Activated CD4-positive, CD25-positive, alpha-beta regulatory T cell (primary cell): Measurements from ENCODE around the gene NGF.
"Not testable (repeated sequence)": the region's sequence is repeated elsewhere in the genome, so short reads cannot be mapped to it uniquely, and the experiment has no call there.

Experiments used
- DNase-seq, 4 experiments: peaks; one replicate each; lab custom pipeline; 2025; lab: John Stamatoyannopoulos, UW

NGF gene

GRCh38 chr1:115309504-115309903 lies 28.5 kb downstream of the NGF start:
- not testable (repeated sequence) for DNase-seq

DNA sequence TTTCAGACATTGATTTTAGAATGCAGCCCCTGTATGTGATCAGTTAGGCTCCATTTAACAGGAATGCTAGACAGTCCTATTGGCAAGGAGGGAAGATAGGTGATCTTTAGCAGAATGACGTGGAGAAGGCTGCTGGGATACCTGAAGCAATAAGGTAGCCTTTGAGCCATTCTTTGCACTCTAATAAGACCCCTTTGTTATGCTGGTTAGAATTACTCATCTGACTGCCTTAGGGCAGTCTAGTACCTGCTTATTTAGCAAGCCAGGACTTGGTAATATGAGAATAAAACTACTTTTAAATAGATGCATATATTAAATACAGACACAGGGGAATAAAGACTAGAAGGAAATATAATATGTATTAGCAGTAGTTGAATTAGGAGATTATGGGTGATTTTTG lies 29.1 kb downstream of the NGF start:
- DNase-seq = no peak

DNA sequence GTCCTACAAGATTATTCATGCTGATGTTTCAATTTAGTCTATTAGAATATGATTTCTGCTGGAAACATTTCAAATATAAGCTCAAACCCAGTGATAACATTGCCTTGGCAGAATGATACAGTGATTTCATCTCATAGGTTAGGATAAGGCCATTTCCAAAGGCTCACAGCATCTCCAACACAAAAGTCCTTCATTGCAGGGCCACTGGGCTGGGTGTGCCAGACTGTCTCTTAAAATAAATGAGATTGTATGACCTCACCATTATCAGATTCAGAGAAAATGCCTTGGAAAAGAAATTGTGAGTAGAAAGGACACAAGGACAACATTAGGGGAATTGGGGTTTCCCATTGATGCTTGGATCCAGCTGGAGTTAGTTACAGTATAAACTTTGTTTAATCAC lies 30.4 kb downstream of the NGF start:
- no peak for DNase-seq

- no peak for DNase-seq
Observed at GRCh38 chr1:115306146-115306545, 31.9 kb downstream of the NGF start.

DNA sequence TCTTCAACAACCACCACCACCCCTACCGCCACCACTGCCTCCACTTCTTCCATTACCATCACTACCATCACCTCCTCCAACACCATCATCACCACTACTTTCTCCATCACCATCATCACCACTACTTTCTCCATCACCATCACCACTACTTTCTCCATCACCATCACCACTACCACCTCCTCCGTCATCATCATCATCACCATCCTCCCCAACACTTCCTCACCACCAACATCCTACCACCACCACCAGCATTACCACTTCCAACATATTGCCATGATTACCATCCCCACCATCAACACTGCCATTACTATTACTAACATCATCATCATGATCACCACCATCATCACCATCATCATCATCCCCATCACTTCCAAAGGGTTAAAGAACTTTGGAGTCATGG lies 34.7 kb downstream of the NGF start:
- DNase-seq = no peak

DNA sequence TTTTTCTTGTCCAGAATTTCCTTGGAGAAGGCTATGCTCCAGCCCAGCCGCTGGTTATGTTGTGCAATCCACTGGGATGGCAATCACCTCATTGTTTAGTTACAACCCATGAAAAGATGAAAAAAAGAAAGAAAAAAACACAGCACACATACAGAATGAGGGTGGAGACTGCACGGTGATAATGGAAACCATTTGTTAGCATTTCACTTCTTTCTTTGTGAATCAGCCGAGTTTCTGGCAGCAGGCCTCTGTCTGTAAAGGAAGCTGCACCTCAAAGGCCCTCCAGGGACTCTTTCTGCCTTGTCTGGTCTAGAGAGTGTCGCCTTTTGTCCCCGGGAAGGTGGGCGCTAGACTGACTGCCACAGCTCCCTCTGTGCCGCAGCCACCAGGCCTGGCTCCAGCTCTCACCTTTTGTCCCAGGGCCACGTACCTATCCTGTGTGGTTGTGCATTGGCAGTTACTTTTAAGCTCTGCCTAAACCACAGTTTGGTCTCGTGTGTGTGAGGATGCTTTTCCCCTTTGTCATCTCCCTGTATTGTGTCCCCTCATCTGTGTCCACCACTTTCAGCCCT lies 35.6 kb downstream of the NGF start:
- DNase-seq = no peak

DNA sequence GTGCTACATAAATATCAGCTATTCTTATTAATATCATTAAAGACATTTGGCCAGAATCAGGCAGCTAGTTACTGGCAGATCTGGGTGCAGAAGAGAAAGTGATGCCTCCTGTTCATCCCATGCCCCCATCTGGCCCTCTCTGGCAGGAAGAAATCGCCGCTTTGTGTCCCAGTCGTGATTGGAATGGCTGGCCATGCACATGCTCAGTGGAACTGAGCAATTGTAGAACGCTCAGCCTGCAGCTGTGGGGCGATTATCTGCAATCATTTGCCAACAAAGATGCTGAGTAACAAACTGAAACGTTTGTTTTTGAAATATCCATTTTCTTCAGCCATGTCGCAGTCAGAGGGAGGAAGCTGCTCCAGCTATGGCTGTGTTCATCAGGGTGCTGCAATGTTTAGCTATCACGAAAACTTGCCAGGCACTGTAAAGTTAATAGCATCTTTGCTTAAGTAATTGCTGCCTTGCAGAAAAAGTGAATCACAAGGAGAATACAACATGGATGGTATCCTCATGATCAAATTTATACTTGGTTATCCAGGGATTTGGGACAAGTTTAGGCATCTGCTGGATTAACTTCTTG lies 36.5 kb downstream of the NGF start:
- no peak for DNase-seq

DNA sequence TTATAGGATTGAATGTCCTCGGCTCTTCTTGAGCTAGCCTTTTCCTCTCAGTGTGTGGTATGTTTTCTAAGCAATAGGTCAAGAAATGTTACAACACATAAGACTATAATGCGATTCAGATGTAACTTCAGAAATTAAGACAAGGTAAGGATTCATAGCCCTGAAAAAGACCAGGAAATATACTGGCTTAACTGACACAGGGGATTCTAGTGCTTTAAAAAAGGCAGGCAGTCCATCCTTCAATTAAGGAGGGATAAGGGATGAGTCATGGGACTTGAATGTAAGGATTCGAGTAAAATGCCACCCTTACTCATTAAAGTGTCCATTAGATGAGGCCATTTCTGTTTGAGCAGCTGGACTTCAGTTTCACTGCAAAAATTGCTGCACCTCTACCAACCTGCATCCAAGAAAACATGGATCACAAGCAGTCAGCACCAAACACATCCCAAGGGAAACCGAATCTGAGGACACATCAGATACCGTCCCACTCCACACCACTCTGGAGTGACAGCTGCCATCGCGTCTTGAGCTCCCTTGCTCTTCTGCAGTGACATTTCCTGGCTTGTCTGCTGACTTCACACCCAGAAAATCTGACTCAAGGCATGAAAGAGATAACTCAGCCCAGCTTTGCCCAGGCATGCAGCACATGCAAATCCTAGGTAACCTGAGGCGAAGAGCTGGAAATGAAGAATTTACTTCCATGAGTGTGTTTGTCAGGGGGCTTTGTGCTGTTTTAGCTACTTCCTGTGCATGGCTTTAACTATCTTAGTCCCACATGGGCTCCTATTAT lies 37.8 kb downstream of the NGF start:
- no peak for DNase-seq

DNA sequence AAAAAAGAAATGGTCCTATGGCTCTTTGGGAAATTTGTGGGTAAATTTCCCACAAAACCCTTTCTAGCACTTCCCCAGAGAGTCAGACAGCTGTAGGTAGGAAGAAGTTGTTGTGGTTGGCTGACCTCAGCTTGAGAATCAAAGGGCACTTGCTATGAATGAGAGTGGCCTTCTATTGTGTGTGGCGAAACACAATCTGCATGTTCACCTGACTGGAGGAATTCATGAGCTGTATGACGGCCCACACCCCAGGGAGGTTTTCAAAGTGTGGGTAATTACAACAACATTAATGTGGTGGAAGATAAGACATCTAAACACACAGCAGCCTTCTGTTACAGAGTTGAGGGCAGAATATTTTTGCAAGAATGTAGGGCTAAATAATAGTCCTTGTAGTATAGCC lies 38.8 kb downstream of the NGF start:
- DNase-seq = no peak

DNA sequence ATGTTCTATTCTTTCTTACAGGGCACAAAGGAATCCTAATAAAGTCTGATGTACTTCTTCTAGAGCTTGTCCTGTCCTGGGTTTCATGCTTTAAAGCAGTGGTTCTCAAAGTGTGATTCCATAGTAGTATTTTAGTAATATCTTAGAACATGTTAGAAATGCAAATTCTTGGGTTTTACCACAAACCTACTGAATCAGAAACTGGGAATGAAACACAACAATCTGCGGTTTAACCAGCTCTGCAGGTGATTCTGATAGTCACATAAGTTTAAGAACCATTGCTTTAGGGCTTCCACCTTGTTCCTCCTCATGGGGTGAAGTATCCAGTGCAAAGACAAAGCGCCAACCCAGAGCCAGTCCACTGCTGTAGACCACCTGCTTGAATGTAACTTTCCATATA lies 41.1 kb downstream of the NGF start:
- DNase-seq = no peak

DNA sequence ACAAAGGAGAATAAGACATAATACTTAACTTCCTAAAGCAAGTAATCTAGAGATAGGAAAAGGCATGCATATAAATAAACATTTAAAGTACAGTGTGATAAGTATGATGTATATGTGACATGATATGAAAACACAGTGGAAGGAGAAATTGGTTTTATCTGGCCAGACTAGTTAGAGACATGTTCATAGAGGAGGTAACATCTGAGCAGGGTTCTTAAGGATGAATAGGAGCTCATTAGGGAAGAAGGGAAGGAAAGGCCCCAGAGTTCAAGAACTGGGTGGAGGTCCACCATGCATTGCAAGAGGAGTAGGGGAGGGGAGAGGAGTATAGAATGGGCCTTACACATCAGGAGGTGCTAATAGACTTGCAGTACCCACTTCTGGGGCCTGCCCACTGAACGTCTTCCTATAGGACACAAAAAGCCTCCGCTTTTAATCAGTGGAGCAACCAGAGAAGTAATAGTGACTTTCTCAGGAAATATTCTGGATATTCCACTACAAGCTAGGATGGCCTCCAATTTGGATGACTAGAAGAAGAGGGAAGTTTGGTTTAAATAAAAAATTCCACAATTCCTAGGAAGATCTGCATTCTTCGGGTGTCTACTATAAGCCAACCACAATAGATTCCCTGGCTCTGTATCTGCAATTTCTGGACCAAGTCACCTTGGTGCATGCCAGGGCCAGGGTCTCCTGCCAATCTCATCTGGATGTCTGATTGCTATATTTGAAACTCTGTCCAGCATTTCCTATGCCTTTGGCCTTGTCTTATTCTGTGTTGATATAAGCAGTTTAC lies 41.9 kb downstream of the NGF start:
- no peak for DNase-seq

GRCh38 chr1:115293899-115294298 lies 44.1 kb downstream of the NGF start:
- DNase-seq = no peak

- no peak for DNase-seq
Observed at GRCh38 chr1:115293006-115293405, 45.0 kb downstream of the NGF start.

- DNase-seq = no peak
Observed at GRCh38 chr1:115291741-115292140, 46.3 kb downstream of the NGF start.

GRCh38 chr1:115289940-115290339 lies 48.1 kb downstream of the NGF start:
- DNase-seq = no peak

GRCh38 chr1:115288591-115289198 lies 49.4 kb downstream of the NGF start:
- DNase-seq = no peak

DNA sequence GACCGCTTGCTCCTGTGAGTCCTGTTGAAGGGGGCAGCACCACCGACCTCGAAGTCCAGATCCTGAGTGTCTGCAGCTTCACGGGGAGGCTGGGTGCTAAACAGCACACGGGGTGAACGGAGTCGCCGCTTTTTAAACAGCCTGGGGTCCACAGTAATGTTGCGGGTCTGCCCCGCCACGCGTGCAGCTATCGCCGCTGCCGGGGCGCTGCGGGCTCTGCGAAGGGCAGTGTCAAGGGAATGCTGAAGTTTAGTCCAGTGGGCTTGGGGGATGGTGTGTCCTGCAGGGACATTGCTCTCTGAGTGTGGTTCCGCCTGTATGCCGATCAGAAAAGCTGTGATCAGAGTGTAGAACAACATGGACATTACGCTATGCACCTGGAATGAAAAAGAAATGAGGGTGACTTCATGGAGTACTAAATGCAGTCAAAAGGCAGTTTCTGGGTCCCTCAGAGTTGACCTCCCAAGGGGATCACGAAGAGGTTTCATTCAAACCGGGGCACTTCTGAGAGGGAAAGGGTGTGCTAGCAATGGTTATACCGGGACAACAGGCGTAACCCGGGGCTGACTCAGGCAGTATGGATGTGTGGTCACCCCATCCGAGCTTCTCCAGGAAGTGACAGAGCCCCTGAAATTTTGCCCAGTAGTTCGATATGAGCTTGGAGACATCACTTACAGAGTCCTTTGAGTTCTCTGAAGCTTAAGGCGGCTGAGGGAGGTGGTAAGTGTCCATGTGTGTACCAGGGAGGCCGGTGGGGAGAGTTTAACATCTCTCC lies 51.4 kb downstream of the NGF start:
- no peak for DNase-seq

GRCh38 chr1:115284209-115284608 lies 53.8 kb downstream of the NGF start:
- no peak for DNase-seq

DNA sequence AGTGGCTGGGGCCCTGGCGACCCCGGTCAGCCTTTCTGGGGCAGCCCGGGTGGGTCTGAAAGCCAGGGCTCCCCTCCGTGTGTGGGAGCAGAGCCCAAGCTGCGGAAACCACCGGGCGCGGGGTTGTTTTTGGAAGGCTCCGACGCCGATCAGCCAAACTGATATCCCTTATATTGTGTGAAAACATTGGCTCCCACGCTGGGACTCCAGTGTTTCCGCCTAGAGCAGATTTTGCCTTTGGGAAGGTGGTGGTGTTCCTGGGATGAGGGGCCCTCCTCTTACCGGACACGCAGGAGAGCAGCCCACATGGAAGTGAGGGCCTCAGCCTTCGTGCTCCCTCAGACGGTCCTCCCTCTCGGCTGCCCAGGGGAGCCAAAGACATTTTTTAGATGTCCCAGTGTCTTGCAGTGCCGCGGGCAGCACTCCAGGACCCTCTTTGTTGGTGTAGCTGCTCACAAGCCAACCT lies 54.3 kb downstream of the NGF start:
- DNase-seq = no peak

DNA sequence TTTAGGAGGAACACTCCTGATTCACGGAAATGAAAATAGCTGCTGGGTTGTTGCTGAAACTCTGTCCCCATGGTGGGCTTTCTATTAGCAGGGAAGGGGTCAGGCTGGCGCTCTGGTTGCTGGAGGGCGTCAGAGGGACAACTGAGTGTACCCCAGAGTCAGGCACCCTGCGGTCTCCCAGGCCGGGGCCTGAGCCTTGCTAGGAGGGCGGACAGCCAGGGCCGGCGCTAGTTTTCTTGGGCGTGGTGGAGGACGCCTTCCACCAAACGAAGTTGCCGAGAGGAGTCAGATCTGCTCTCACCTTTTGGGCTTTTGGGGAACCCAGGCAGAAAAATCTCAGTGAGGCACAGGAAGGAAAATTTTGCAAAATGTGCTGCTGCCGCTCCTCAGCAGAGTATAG lies 54.8 kb downstream of the NGF start:
- DNase-seq = no peak

GRCh38 chr1:115282807-115283208 lies 55.2 kb downstream of the NGF start:
- no peak for DNase-seq
